ENCODE data around the gene DEFB112. TPM values are rescaled to one million over a fixed set of nuclear protein-coding genes. Genes with fewer than 3 reads are reported as not detected.

Gene DEFB112
- total RNA-seq, 2 donors from 2014 or later: not detected

DNA sequence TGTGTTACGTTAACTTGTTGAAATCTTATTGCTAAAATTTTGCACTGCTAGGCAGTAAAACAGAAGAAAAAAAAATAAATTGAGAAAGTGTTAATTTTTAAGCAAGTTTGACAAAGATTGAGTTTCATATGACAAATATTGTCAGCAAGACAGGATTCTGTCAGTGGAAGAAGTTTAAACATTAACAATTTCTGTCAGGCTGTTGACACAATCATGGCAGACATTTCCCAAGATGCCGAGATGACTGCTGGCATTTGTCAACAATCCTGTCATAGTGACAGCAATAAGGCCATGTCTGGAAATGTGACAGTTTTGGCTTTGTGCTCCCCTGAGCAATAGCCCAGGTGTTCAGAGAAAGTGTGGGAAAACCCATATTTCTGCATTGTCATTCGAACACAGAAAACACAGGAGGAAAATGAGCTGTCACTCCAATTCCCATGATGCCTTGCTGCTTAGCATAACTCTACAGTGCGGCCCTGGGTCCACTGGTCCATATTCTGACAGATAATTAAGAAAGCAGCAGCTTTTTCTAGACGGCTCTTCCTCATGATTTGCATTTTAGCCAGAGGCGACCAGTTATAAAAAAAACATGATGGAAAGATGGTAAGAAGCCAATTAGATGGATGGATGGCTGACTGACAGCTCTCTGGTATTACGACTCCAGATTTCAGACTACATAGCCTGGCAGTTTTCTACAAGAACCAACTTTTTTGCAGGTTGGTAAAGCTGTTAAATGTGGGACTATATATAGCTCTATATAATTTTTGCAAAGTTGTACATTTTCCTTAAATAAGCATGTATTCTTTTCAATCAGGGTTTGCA is 43.6 kb upstream of the DEFB112 start:
- H3K9me3 ChIP-seq: no peaks in the 10 kb centered on the region
- H3K36me3 ChIP-seq: no peaks in the 10 kb centered on the region
- no peaks in the 10 kb centered on the region for H3K27me3 ChIP-seq
- H3K4me1 ChIP-seq: no peaks in the 10 kb centered on the region
- no peak for DNase-seq (ENCODE audit: low spot score)
- no peak overlapping the region for H3K27ac ChIP-seq
- TF ChIP-seq CTCF (IDR thresholded peaks at IDR 0.05): no peak
- H3K4me3 ChIP-seq: no peak overlapping the region

- Histone ChIP-seq H3K36me3 (no peaks in the 10 kb centered on the region), H3K4me1 (no peaks in the 10 kb centered on the region), H3K9me3 (no peaks in the 10 kb centered on the region), H3K27me3 (no peaks in the 10 kb centered on the region), H3K27ac (no peak overlapping the region), H3K4me3 (no peak overlapping the region)
- DNase-seq (ENCODE audit: low spot score): no peak
- TF ChIP-seq CTCF (IDR thresholded peaks at IDR 0.05): no peak
Observed at GRCh38 chr6:50091641-50092040, 41.9 kb upstream of the DEFB112 start.

DNA sequence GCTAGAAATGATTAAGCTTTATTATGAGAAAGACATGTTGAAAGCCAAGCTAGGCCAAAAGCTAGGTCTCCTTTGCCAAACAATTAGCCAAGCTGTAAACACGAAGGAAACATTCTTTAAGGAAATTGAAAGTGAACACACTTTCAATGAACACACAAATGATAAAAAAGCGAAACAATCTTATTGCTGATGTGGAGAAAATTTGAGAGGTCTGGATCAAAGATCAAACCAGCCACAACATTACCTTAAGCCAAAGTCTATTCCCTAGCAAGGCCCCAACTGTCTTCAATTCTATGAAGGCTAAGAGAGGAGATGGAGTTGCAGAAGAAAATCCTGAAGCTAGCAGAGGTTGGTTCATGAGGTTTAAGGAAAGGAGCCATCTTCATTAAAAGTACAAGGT is 40.2 kb upstream of the DEFB112 start:
- Histone ChIP-seq H3K36me3 (no peaks in the 10 kb centered on the region), H3K4me1 (no peaks in the 10 kb centered on the region), H3K27ac (no peak overlapping the region), H3K27me3 (no peaks in the 10 kb centered on the region), H3K4me3 (no peak overlapping the region), H3K9me3 (no peaks in the 10 kb centered on the region)
- TF ChIP-seq CTCF (IDR thresholded peaks at IDR 0.05): no peak
- no peak for DNase-seq (ENCODE audit: low spot score)

GRCh38 chr6:50087231-50087954 is 37.7 kb upstream of the DEFB112 start:
- no peak overlapping the region for H3K27ac ChIP-seq
- no peaks in the 10 kb centered on the region for H3K36me3 ChIP-seq
- TF ChIP-seq CTCF (IDR thresholded peaks at IDR 0.05): no peak
- no peaks in the 10 kb centered on the region for H3K4me1 ChIP-seq
- no peak overlapping the region for H3K4me3 ChIP-seq
- no peaks in the 10 kb centered on the region for H3K27me3 ChIP-seq
- DNase-seq (ENCODE audit: low spot score): no peak
- H3K9me3 ChIP-seq: no peaks in the 10 kb centered on the region

GRCh38 chr6:50077385-50077784 is 27.7 kb upstream of the DEFB112 start:
- no peak overlapping the region for H3K4me3 ChIP-seq
- no peaks in the 10 kb centered on the region for H3K9me3 ChIP-seq
- H3K27ac ChIP-seq: no peak overlapping the region
- H3K4me1 ChIP-seq: no peaks in the 10 kb centered on the region
- no peak for DNase-seq (ENCODE audit: low spot score)
- no peaks in the 10 kb centered on the region for H3K27me3 ChIP-seq
- H3K36me3 ChIP-seq: no peaks in the 10 kb centered on the region
- TF ChIP-seq CTCF (IDR thresholded peaks at IDR 0.05): no peak
